IMR-90 (cell line): ENCODE measurements around the gene PTEN. TPM values are rescaled to one million over a fixed set of nuclear protein-coding genes. Genes with fewer than 3 reads are reported as not detected.

Experiments used
- ATAC-seq: fragments of 200-7000 bp; cut with Tn5 transposase; 2 replicates; pipeline ENCODE4 v1.9.1; 2020; ENCODE audit warnings: low read depth, mild to moderate bottlenecking, moderate library complexity
- BruUV-seq: library from RNA; stranded (reverse); fragments of 400-500 nt; replicated peaks from 2 replicates; lab custom pipeline; 2021; lab: Mats Ljungman, UMichigan
- CTCF ChIA-PET: fragments of 300-600 bp; formaldehyde crosslinking; extraction: SDS; loops from one replicate; lab custom pipeline; 2021; ENCODE audit warnings: antibody characterized with exemption; lab: Yijun Ruan, JAX
- POLR2A ChIA-PET: fragments of 300-600 bp; sonication (Branson Sonifier 250); formaldehyde crosslinking; loops from one replicate; lab custom pipeline; 2022; ENCODE audit warnings: antibody characterized with exemption; ENCODE audit not compliant: unreplicated experiment; lab: Charles Lee
- DNase-seq: peaks from one replicate; pipeline ENCODE4 v3.0.0; 2013
- H2AFZ ChIP-seq: replicated peaks from 2 replicates; pipeline ENCODE3; 2013; ENCODE audit warnings: low read length, mild to moderate bottlenecking; ENCODE audit not compliant: poor library complexity
- H2AK5ac ChIP-seq: 2 replicates; pipeline ENCODE4 v1.6.1; 2013; ENCODE audit warnings: low read depth, low read length, inconsistent platforms
- H2AK9ac ChIP-seq: replicated peaks from 2 replicates; pipeline ENCODE3; 2013; ENCODE audit warnings: mild to moderate bottlenecking, low read depth, low read length, moderate library complexity; ENCODE audit not compliant: poor library complexity
- H2BK120ac ChIP-seq: 2 replicates; pipeline ENCODE4 v1.6.1; 2013; ENCODE audit warnings: low read depth, low read length, inconsistent platforms
- H2BK15ac ChIP-seq: 3 replicates; pipeline ENCODE4 v1.6.1; 2013; ENCODE audit warnings: low read depth, low read length, inconsistent platforms
- H2BK20ac ChIP-seq: 2 replicates; pipeline ENCODE4 v1.6.1; 2013; ENCODE audit warnings: low read depth, mild to moderate bottlenecking, inconsistent platforms, low read length, moderate library complexity
- H2BK5ac ChIP-seq: 2 replicates; pipeline ENCODE4 v1.6.1; 2013; ENCODE audit warnings: mild to moderate bottlenecking, low read depth, low read length, inconsistent platforms; ENCODE audit not compliant: poor library complexity, severe bottlenecking
- H3K14ac ChIP-seq: replicated peaks from 2 replicates; pipeline ENCODE4 v1.6.1; 2013; ENCODE audit warnings: low read depth, low read length, inconsistent platforms
- H3K18ac ChIP-seq: 2 replicates; pipeline ENCODE4 v1.6.1; 2013; ENCODE audit warnings: low read depth, low read length, control low read depth
- H3K23ac ChIP-seq: 2 replicates; pipeline ENCODE4 v1.6.1; 2013; ENCODE audit warnings: low read depth, low read length, inconsistent platforms
- H3K27ac ChIP-seq: 2 replicates; pipeline ENCODE4 v1.5.1; 2013; ENCODE audit warnings: mild to moderate bottlenecking, control low read depth, low read length; ENCODE audit not compliant: insufficient read depth
- H3K27me3 ChIP-seq: 2 replicates; pipeline ENCODE4 v1.6.1; 2013; ENCODE audit warnings: low read length; ENCODE audit not compliant: control insufficient read depth, insufficient read depth
- H3K36me3 ChIP-seq: 2 replicates; pipeline ENCODE4 v1.6.1; 2013; ENCODE audit warnings: low read length, mixed read lengths; ENCODE audit not compliant: control insufficient read depth, insufficient read depth
- H3K4ac ChIP-seq: 2 replicates; pipeline ENCODE4 v1.6.1; 2013; ENCODE audit warnings: low read depth, low read length, inconsistent platforms
- H3K4me1 ChIP-seq: 2 replicates; pipeline ENCODE4 v1.6.1; 2013; ENCODE audit warnings: low read length, mixed read lengths; ENCODE audit not compliant: control insufficient read depth, insufficient read depth
- H3K4me2 ChIP-seq: 2 replicates; pipeline ENCODE4 v1.6.1; 2013; ENCODE audit warnings: low read depth, mild to moderate bottlenecking, control low read depth, low read length, moderate library complexity
- H3K4me3 ChIP-seq: 2 replicates; pipeline ENCODE4 v1.5.1; 2013; ENCODE audit warnings: low read depth, mild to moderate bottlenecking, control low read depth, low read length, moderate library complexity; ENCODE audit not compliant: insufficient read depth
- H3K56ac ChIP-seq: 2 replicates; pipeline ENCODE4 v1.6.1; 2013; ENCODE audit warnings: low read length, inconsistent platforms; ENCODE audit not compliant: insufficient read depth; ENCODE audit errors: extremely low read depth
- H3K79me1 ChIP-seq, 2 experiments: 2 replicates each; pipeline ENCODE4 v1.6.1; 2013; ENCODE audit warnings: low read length in 2 of 2, inconsistent platforms in 1 of 2, low read depth in 1 of 2
- H3K9ac ChIP-seq: 2 replicates; pipeline ENCODE4 v1.6.1; 2013; ENCODE audit warnings: low read depth, low read length, control low read depth
- H3K9me1 ChIP-seq: 2 replicates; pipeline ENCODE4 v1.6.1; 2013; ENCODE audit warnings: low read length, inconsistent platforms; ENCODE audit not compliant: insufficient read depth
- H3K9me3 ChIP-seq: 2 replicates; pipeline ENCODE4 v1.6.1; 2013; ENCODE audit warnings: low read length; ENCODE audit not compliant: control insufficient read depth, insufficient read depth
- H4K20me1 ChIP-seq: 2 replicates; pipeline ENCODE4 v1.6.1; 2013; ENCODE audit warnings: low read length, inconsistent platforms; ENCODE audit not compliant: insufficient read depth
- H4K5ac ChIP-seq: 2 replicates; pipeline ENCODE4 v1.6.1; 2013; ENCODE audit warnings: mild to moderate bottlenecking, low read depth, low read length, control low read depth
- H4K8ac ChIP-seq, 2 experiments: 2 replicates each; pipeline ENCODE4 v1.6.1; 2013; ENCODE audit warnings: low read depth in 2 of 2, low read length in 2 of 2, control low read depth in 1 of 2, inconsistent platforms in 1 of 2
- H4K91ac ChIP-seq: 2 replicates; pipeline ENCODE4 v1.6.1; 2013; ENCODE audit warnings: low read depth, low read length, inconsistent platforms; ENCODE audit not compliant: insufficient read depth
- BHLHE40 ChIP-seq: fragments of 150-350 bp; IDR thresholded peaks from 2 replicates; pipeline ENCODE4 v1.6.1; 2016; ENCODE audit warnings: mild to moderate bottlenecking, low read depth, low read length
- CEBPB ChIP-seq: IDR thresholded peaks from 2 replicates; pipeline ENCODE4 v1.6.1; 2012; ENCODE audit warnings: low read depth, low read length, improper control_type of control experiment
- CHD1 ChIP-seq: IDR thresholded peaks from 2 replicates; pipeline ENCODE4 v1.6.1; 2012; ENCODE audit warnings: low read depth, low read length, improper control_type of control experiment
- CTCF ChIP-seq: conservative IDR thresholded peaks from 2 replicates; pipeline ENCODE4 v1.5.1; 2012; ENCODE audit warnings: mild to moderate bottlenecking, low read depth, low read length, improper control_type of control experiment
- ELK1 ChIP-seq: fragments of 150-350 bp; IDR thresholded peaks from 2 replicates; pipeline ENCODE4 v1.6.1; 2016; ENCODE audit warnings: low read depth, mild to moderate bottlenecking, low read length, moderate library complexity, borderline replicate concordance
- FOS ChIP-seq: fragments of 150-350 bp; IDR thresholded peaks from 2 replicates; pipeline ENCODE4 v1.6.1; 2016; ENCODE audit warnings: low read depth, low read length
- MAFK ChIP-seq: IDR thresholded peaks from 2 replicates; pipeline ENCODE4 v1.6.1; 2012; ENCODE audit warnings: low read depth, low read length, improper control_type of control experiment
- MAZ ChIP-seq: IDR thresholded peaks from 2 replicates; pipeline ENCODE4 v1.6.1; 2012; ENCODE audit warnings: low read depth, mild to moderate bottlenecking, low read length, improper control_type of control experiment, moderate library complexity, borderline replicate concordance
- MXI1 ChIP-seq: IDR thresholded peaks from 2 replicates; pipeline ENCODE4 v1.6.1; 2012; ENCODE audit warnings: low read depth, mild to moderate bottlenecking, low read length, moderate library complexity, borderline replicate concordance
- NFE2L2 ChIP-seq: fragments of 150-350 bp; IDR thresholded peaks from 2 replicates; pipeline ENCODE4 v1.6.1; 2016; ENCODE audit warnings: low read depth, mild to moderate bottlenecking, low read length
- POLR2A ChIP-seq: IDR thresholded peaks from 2 replicates; pipeline ENCODE4 v1.6.1; 2012; ENCODE audit warnings: mild to moderate bottlenecking, low read depth, low read length
- RAD21 ChIP-seq: IDR thresholded peaks from 2 replicates; pipeline ENCODE4 v1.6.1; 2012; ENCODE audit warnings: low read length, improper control_type of control experiment
- RCOR1 ChIP-seq: IDR thresholded peaks from 2 replicates; pipeline ENCODE4 v1.6.1; 2012; ENCODE audit warnings: mild to moderate bottlenecking, low read length, improper control_type of control experiment; ENCODE audit not compliant: insufficient replicate concordance
- RFX5 ChIP-seq: IDR thresholded peaks from 2 replicates; pipeline ENCODE4 v1.8.0; 2012; ENCODE audit warnings: low read depth, mild to moderate bottlenecking, low read length, moderate library complexity
- SMC3 ChIP-seq: fragments of 150-350 bp; IDR thresholded peaks from 2 replicates; pipeline ENCODE4 v1.6.1; 2016; ENCODE audit warnings: low read depth, mild to moderate bottlenecking, antibody characterized with exemption, low read length, moderate library complexity
- USF2 ChIP-seq: fragments of 150-350 bp; IDR thresholded peaks from 2 replicates; pipeline ENCODE4 v1.6.1; 2017; ENCODE audit warnings: mild to moderate bottlenecking, antibody characterized with exemption, low read length, low read depth
- WGBS, 2 experiments: methylation state at CpG; one replicate each; pipeline versions ENCODE4 v1.1.5 to v1.1.7; 2013; ENCODE audit warnings: missing lambda C conversion rate in 2 of 2; ENCODE audit not compliant: insufficient read length in 1 of 2; ENCODE audit errors: extremely low coverage in 2 of 2; 5-methylcytosine and 5-hydroxymethylcytosine counted together
- dilution Hi-C: fragments of 300-500 bp; cut with HindIII; formaldehyde crosslinking; loops from one replicate; pipeline ENCODE4 v1.14.3; 2018; ENCODE audit warnings: low sequenced_read_pairs; ENCODE audit not compliant: unreplicated experiment
- in situ Hi-C: fragments of 300-500 bp; cut with MboI; formaldehyde crosslinking; loops from 3 replicates; pipeline ENCODE4 v1.14.3; 2019; ENCODE audit warnings: low sequenced_read_pairs, inconsistent platforms, mixed read lengths
- intact Hi-C: fragments of 100-400 bp; cut with micrococcal nuclease; formaldehyde crosslinking; loops from 2 replicates; pipeline ENCODE4 v1.10.0; 2022
- polyA plus RNA-seq, 3 experiments: library from polyadenylated mRNA; depleted of rRNA; stranded (reverse); fragments of >200 nt; gene quantifications; 2 replicates each; pipeline ENCODE4 v1.2.3, GENCODE V29; 2012; ENCODE audit warnings: low replicate concordance in 1 of 3
- total RNA-seq: library from RNA; depleted of rRNA; stranded (reverse); fragments of >200 nt; gene quantifications from 2 replicates; pipeline ENCODE4 v1.2.3, GENCODE V29; 2012

PTEN gene
- total and polyA plus RNA-seq, 2 of the 4 experiments (the other 2 are of a cell fraction), result 12.0 to 38.9 TPM

GRCh38 chr10:87896216-87896615 lies 32.8 kb downstream of the PTEN start:
- intact Hi-C loops (loop anchor here (5.0 kb wide), 1 partner anchor 36 kb away; no protein-coding TSS in a partner anchor), in situ Hi-C loops (no loop called here), dilution Hi-C loops (no loop called here)
- WGBS, 2 experiments, result no CpG with 5 or more reads among the region's 2 CpGs
- Histone ChIP-seq H2AFZ (no peak overlapping the region), H3K56ac (no peak overlapping the region), H3K4ac (no peak overlapping the region), H3K9me3 (no peaks in the 10 kb centered on the region), H3K4me3 (no peak overlapping the region), H4K91ac (no peak overlapping the region), H3K36me3 (peaks cover 4% of the 10 kb centered on the region; the same call in 1 of the 2 replicates), H3K27me3 (no peaks in the 10 kb centered on the region), H3K9me1 (peaks cover 3% of the 10 kb centered on the region; the same call in 1 of the 2 replicates), H3K4me1 (peaks cover 5% of the 10 kb centered on the region), H3K4me2 (no peak overlapping the region), H4K20me1 (peaks cover 60% of the 10 kb centered on the region), H2BK5ac (no peak overlapping the region), H2AK9ac (no peak overlapping the region), H4K8ac (no peak overlapping the region), H3K18ac (no peak overlapping the region), H3K27ac (no peak overlapping the region), H4K5ac (no peak overlapping the region), H3K9ac (no peak overlapping the region), H2AK5ac (no peak overlapping the region), H3K23ac (no peak overlapping the region), H2BK120ac (no peak overlapping the region), H3K79me1 (peaks cover 5 to 48% of the 10 kb centered on the region in 2 experiments; a peak in 3 of 4 replicates), H2BK20ac (no peak overlapping the region), H3K14ac (no peak overlapping the region), H2BK15ac (no peak overlapping the region)
- DNase-seq (no peak), ATAC-seq (no peak)
- POLR2A ChIA-PET, result no interaction called here
- CTCF ChIA-PET, result no interaction called here
- TF ChIP-seq POLR2A, result no peak
- TF ChIP-seq CTCF, result no peak
- TF ChIP-seq CEBPB, result no peak
- no peak for TF ChIP-seq RCOR1
- TF ChIP-seq RFX5, result no peak
- TF ChIP-seq MAFK, result no peak
- no peak for TF ChIP-seq FOS
- no peak for TF ChIP-seq USF2
- TF ChIP-seq CHD1, result no peak
- TF ChIP-seq ELK1, result no peak
- TF ChIP-seq MXI1, result no peak
- no peak for TF ChIP-seq MAZ
- no peak for TF ChIP-seq RAD21
- TF ChIP-seq BHLHE40, result no peak
- no peak for TF ChIP-seq NFE2L2
- TF ChIP-seq SMC3, result no peak
- no TSS peak for BruUV-seq
